RWPE1 (cell line): Measurements from ENCODE around the gene KCNMB1.

ENCODE experiments used
- CTCF ChIA-PET: fragments of 350-600 bp; sonication (Branson Sonifier 250); formaldehyde crosslinking; extraction: SDS; loops from one replicate; lab custom pipeline; 2021; lab: Yijun Ruan, JAX
- POLR2A ChIA-PET: fragments of 400-600 bp; formaldehyde crosslinking; extraction: SDS; loops from one replicate; lab custom pipeline; 2020; ENCODE audit warnings: antibody characterized with exemption; ENCODE audit not compliant: low non-redundant PET; lab: Yijun Ruan, JAX
- DNase-seq: peaks from one replicate; pipeline ENCODE4 v3.0.0; 2012; ENCODE audit warnings: low spot score
- H3K27ac ChIP-seq: fragments of 450-650 bp; 2 replicates; pipeline ENCODE4 v1.5.1; 2017
- CTCF ChIP-seq: fragments of 450-650 bp; conservative IDR thresholded peaks from 2 replicates; pipeline ENCODE4 v1.5.1; 2017; ENCODE audit warnings: low read depth, mild to moderate bottlenecking

The KCNMB1 gene

GRCh38 chr5:170366276-170366675, 22.9 kb downstream of the KCNMB1 start:
- CTCF ChIA-PET = no interaction called here
- no peak for TF ChIP-seq CTCF

GRCh38 chr5:170365831-170366230, 23.3 kb downstream of the KCNMB1 start:
- TF ChIP-seq CTCF = no peak
- ChIA-PET CTCF (no interaction called here), POLR2A (no interaction called here)
- no peak overlapping the region for H3K27ac ChIP-seq
- no peak for DNase-seq

More at GRCh38 chr5:170366276-170366675, 22.9 kb downstream of the KCNMB1 start:
- H3K27ac ChIP-seq = no peak overlapping the region
- DNase-seq = no peak
- POLR2A ChIA-PET = no interaction called here

- ChIA-PET CTCF (interaction anchor here (0.6 to 0.7 kb wide), 2 partner anchors 97 to 375 kb away, joined by 3 to 4 read pairs; no protein-coding TSS in a partner anchor), POLR2A (no interaction called here)
- H3K27ac ChIP-seq = no peak overlapping the region
- no peak for TF ChIP-seq CTCF
- no peak for DNase-seq
Measured at GRCh38 chr5:170365011-170365410, 24.2 kb downstream of the KCNMB1 start.

- no peak for DNase-seq
- H3K27ac ChIP-seq = no peak overlapping the region
- TF ChIP-seq CTCF = no peak
- ChIA-PET POLR2A (no interaction called here), CTCF (no interaction called here)
Measured at GRCh38 chr5:170363671-170364070, 25.5 kb downstream of the KCNMB1 start.

- no peak overlapping the region for H3K27ac ChIP-seq
- TF ChIP-seq CTCF = no peak
- ChIA-PET CTCF (interaction anchor here (0.6 kb wide), 1 partner anchor 35 kb away, joined by 3 read pairs; no protein-coding TSS in a partner anchor), POLR2A (no interaction called here)
- no peak for DNase-seq
Measured at GRCh38 chr5:170362656-170363055, 26.5 kb downstream of the KCNMB1 start.

GRCh38 chr5:170362102-170362501, 27.1 kb downstream of the KCNMB1 start:
- no peak overlapping the region for H3K27ac ChIP-seq
- DNase-seq = no peak
- ChIA-PET CTCF (interaction anchor here (0.6 to 1.1 kb wide), 3 partner anchors 34 to 42 kb away, joined by 3 read pairs; no protein-coding TSS in a partner anchor), POLR2A (no interaction called here)
- no peak for TF ChIP-seq CTCF
